K562 (cell line): ENCODE data around the gene FBXL13. TPM values are rescaled to one million over a fixed set of nuclear protein-coding genes. Genes with fewer than 3 reads are reported as not detected.

Experiments
- ATAC-seq: fragments of 200-7000 bp; cut with Tn5 transposase; 3 replicates; pipeline ENCODE4 v1.9.1; 2020; ENCODE audit warnings: moderate library complexity
- BruUV-seq: library from RNA; stranded (reverse); fragments of 400-500 nt; replicated peaks from 2 replicates; lab custom pipeline; 2021; lab: Mats Ljungman, UMichigan
- CTCF ChIA-PET: fragments of 300-600 bp; formaldehyde crosslinking; extraction: SDS; loops from one replicate; lab custom pipeline; 2021; ENCODE audit warnings: low intra/inter-chr PET ratio; lab: Yijun Ruan, JAX
- POLR2A ChIA-PET: fragments of 300-600, 350-650 bp; sonication (Branson Sonifier 250); formaldehyde crosslinking; extraction: SDS; loops from one replicate; lab custom pipeline; 2021; ENCODE audit warnings: antibody characterized with exemption, inconsistent platforms; lab: Yijun Ruan, JAX
- DNase-seq, 4 experiments: peaks; one replicate each; pipeline versions ENCODE4 v3.0.0 to v3.0.0-alpha.2; 2011 to 2018; ENCODE audit warnings: low spot score in 3 of 4, mixed read lengths in 3 of 4; ENCODE audit errors: extremely low read depth in 1 of 4
- FAIRE-seq: peaks from 2 replicates; lab custom pipeline; 2011; peaks lifted over from hg19 to GRCh38; lab: Jason Lieb, UNC
- H2AFZ ChIP-seq: 2 replicates; pipeline ENCODE4 v1.6.0; 2011; ENCODE audit warnings: low read depth, low read length, control low read depth, inconsistent platforms
- H3K27ac ChIP-seq: fragments of 200-600 bp; 3 replicates; pipeline ENCODE4 v1.8.0; 2011; ENCODE audit warnings: low read depth, mild to moderate bottlenecking, control low read depth, inconsistent platforms, low read length, moderate library complexity, mixed read lengths; ENCODE audit errors: extremely low read depth
- H3K27me3 ChIP-seq, 2 experiments: fragments of 300-600 bp in 1 of 2; 2 replicates in 1 of 2; 3 replicates in 1 of 2; pipeline versions ENCODE4 v1.6.0 to v1.8.0; 2011; ENCODE audit warnings: inconsistent platforms in 2 of 2, low read length in 2 of 2, mild to moderate bottlenecking in 1 of 2, mixed read lengths in 1 of 2, moderate library complexity in 1 of 2; ENCODE audit not compliant: control insufficient read depth in 2 of 2, insufficient read depth in 2 of 2
- H3K36me3 ChIP-seq: fragments of 300-600 bp; 3 replicates; pipeline ENCODE4 v1.8.0; 2011; ENCODE audit warnings: mild to moderate bottlenecking, low read length, inconsistent platforms; ENCODE audit not compliant: control insufficient read depth, insufficient read depth
- H3K4me1 ChIP-seq, 2 experiments: fragments of 200-600 bp in 1 of 2; replicated peaks in 1 of 2; 2 replicates in 1 of 2; 3 replicates in 1 of 2; pipeline versions ENCODE4 v1.5.1 to v1.8.0; 2011; ENCODE audit warnings: inconsistent platforms in 2 of 2, low read length in 2 of 2, mild to moderate bottlenecking in 1 of 2, mixed read lengths in 1 of 2, moderate library complexity in 1 of 2; ENCODE audit not compliant: control insufficient read depth in 2 of 2, insufficient read depth in 2 of 2
- H3K4me2 ChIP-seq: 2 replicates; pipeline ENCODE4 v1.6.1; 2011; ENCODE audit warnings: low read length, control low read depth, inconsistent platforms, mixed read lengths; ENCODE audit not compliant: insufficient read depth
- H3K4me3 ChIP-seq: fragments of 200-600 bp; sonication (generic), shearing (Covaris generic); 2 replicates; pipeline ENCODE4 v1.5.1; 2016; ENCODE audit warnings: control low read depth, inconsistent platforms
- H3K79me2 ChIP-seq: fragments of 200-600 bp; 3 replicates; pipeline ENCODE4 v1.8.0; 2011; ENCODE audit warnings: low read length, inconsistent platforms; ENCODE audit not compliant: control insufficient read depth, insufficient read depth
- H3K9ac ChIP-seq, 2 experiments: 2 replicates each; pipeline versions ENCODE4 v1.6.0 to v1.6.1; 2011; ENCODE audit warnings: low read depth in 2 of 2, low read length in 2 of 2, control low read depth in 1 of 2, inconsistent platforms in 1 of 2, mild to moderate bottlenecking in 1 of 2, mixed read lengths in 1 of 2; ENCODE audit not compliant: insufficient read depth in 1 of 2
- H3K9me1 ChIP-seq: one replicate; pipeline ENCODE4 v1.6.0; 2011; ENCODE audit warnings: inconsistent platforms, mild to moderate bottlenecking, low read length, moderate library complexity; ENCODE audit not compliant: control insufficient read depth, insufficient read depth
- H3K9me3 ChIP-seq: replicated peaks from 2 replicates; pipeline ENCODE4 v1.5.1; 2011; ENCODE audit warnings: low read depth, low read length, inconsistent platforms; ENCODE audit not compliant: control insufficient read depth, insufficient read depth
- H4K20me1 ChIP-seq: replicated peaks from 2 replicates; pipeline ENCODE4 v1.6.1; 2011; ENCODE audit warnings: low read length, inconsistent platforms, mixed read lengths; ENCODE audit not compliant: control insufficient read depth, insufficient read depth
- BMI1 ChIP-seq: fragments of 150-350 bp; IDR thresholded peaks from 2 replicates; pipeline ENCODE4 v1.6.1; 2014; ENCODE audit warnings: low read length
- CLOCK ChIP-seq: fragments of 250-450 bp; sonication (Bioruptor Pico); IDR thresholded peaks from 2 replicates; pipeline ENCODE4 v1.4.0; 2020; ENCODE audit warnings: mild to moderate bottlenecking, moderate library complexity, borderline replicate concordance
- E2F1 ChIP-seq: sonication (generic); formaldehyde crosslinking; IDR thresholded peaks from 2 replicates; pipeline ENCODE4 v1.8.1; 2023; ENCODE audit warnings: mild to moderate bottlenecking, missing genetic modification reagents, moderate library complexity
- HDGF ChIP-seq: fragments of 450-650 bp; IDR thresholded peaks from 2 replicates; pipeline ENCODE4 v1.6.1; 2016
- KHSRP ChIP-seq: fragments of 450-650 bp; IDR thresholded peaks from 2 replicates; pipeline ENCODE4 v1.6.1; 2017
- MEF2A ChIP-seq: IDR thresholded peaks from 2 replicates; pipeline ENCODE4 v1.6.1; 2011; ENCODE audit warnings: low read depth, mild to moderate bottlenecking, low read length, moderate library complexity; ENCODE audit not compliant: control insufficient read depth
- MLLT1 ChIP-seq, 2 experiments: fragments of 450-650 bp; IDR thresholded peaks; 2 replicates each; pipeline ENCODE4 v1.6.1; 2016
- PHB2 ChIP-seq: fragments of 450-650 bp; IDR thresholded peaks from 2 replicates; pipeline ENCODE4 v1.6.1; 2017; ENCODE audit warnings: low read depth
- RBBP5 ChIP-seq: fragments of 200-600 bp; sonication (generic); IDR thresholded peaks from 2 replicates; pipeline ENCODE4 v1.6.1; 2012; ENCODE audit warnings: borderline replicate concordance, mild to moderate bottlenecking, low read length, control low read depth, inconsistent platforms; ENCODE audit not compliant: insufficient read depth, poor library complexity, severe bottlenecking
- TOE1 ChIP-seq, 2 experiments: fragments of 450-650 bp in 1 of 2; sonication (generic) in 1 of 2; formaldehyde crosslinking in 1 of 2; IDR thresholded peaks; 2 replicates each; pipeline versions ENCODE4 v1.7.1 to v1.8.0; 2016 to 2022; ENCODE audit warnings: borderline replicate concordance in 2 of 2, mild to moderate bottlenecking in 2 of 2, antibody characterized with exemption in 1 of 2, inconsistent platforms in 1 of 2, low read depth in 1 of 2, missing genetic modification reagents in 1 of 2, moderate library complexity in 1 of 2
- U2AF1 ChIP-seq: fragments of 200-400 bp; formaldehyde crosslinking; optimal IDR thresholded peaks from 2 replicates; pipeline ENCODE3; 2017; ENCODE audit warnings: mild to moderate bottlenecking, low read depth, low read length, moderate library complexity
- ZNF174 ChIP-seq: fragments of 250-450 bp; sonication (Bioruptor Pico); IDR thresholded peaks from 2 replicates; pipeline ENCODE4 v1.4.0; 2020; ENCODE audit warnings: mild to moderate bottlenecking
- ZNF274 ChIP-seq: IDR thresholded peaks from 2 replicates; pipeline ENCODE4 v1.6.1; 2011; ENCODE audit warnings: low read depth, mild to moderate bottlenecking, low read length, moderate library complexity, borderline replicate concordance
- ZNF277 ChIP-seq: fragments of 250-450 bp; sonication (Bioruptor Pico); IDR thresholded peaks from 2 replicates; pipeline ENCODE4 v1.8.0; 2022; ENCODE audit warnings: inconsistent platforms, mild to moderate bottlenecking, moderate library complexity, borderline replicate concordance
- ZNF586 ChIP-seq: fragments of 450-650 bp; formaldehyde crosslinking; conservative IDR thresholded peaks from 2 replicates; pipeline ENCODE4 v1.4.0; 2020; ENCODE audit warnings: mild to moderate bottlenecking, moderate library complexity
- ZNF77 ChIP-seq: fragments of 250-450 bp; sonication (Bioruptor Pico); IDR thresholded peaks from 2 replicates; pipeline ENCODE4 v1.5.0; 2020
- ZNF79 ChIP-seq: fragments of 250-450 bp; sonication (Bioruptor Pico); IDR thresholded peaks from 2 replicates; pipeline ENCODE4 v1.4.0; 2020; ENCODE audit warnings: low read depth, mild to moderate bottlenecking, moderate library complexity
- WGBS: fragments of 100-300 bp; shearing (Covaris generic); methylation state at CpG from one replicate; pipeline ENCODE4 v1.1.6; 2016; ENCODE audit warnings: low coverage, mixed read lengths; ENCODE audit not compliant: insufficient coverage; ENCODE audit errors: missing lambda C conversion rate; 5-methylcytosine and 5-hydroxymethylcytosine counted together
- in situ Hi-C: fragments of 300-500 bp; cut with MboI; formaldehyde crosslinking; loops from 4 replicates; pipeline ENCODE4 v1.15.0; 2018; ENCODE audit warnings: inconsistent platforms, mixed read lengths
- intact Hi-C: fragments of 100-400 bp; cut with micrococcal nuclease; formaldehyde crosslinking; loops from 2 replicates; pipeline ENCODE4 v1.14.2; 2022
- polyA plus RNA-seq, 8 experiments: library from polyadenylated mRNA; depleted of rRNA in 4 of 8; stranded (reverse) in 5 of 8; unstranded in 3 of 8; fragments of >200 nt; fragmentation: Nextera tagmentation in 2 of 8; fragmentation: Illumina TruSeq in 1 of 8; extraction: Ambion mirVana in 2 of 8; extraction: Trizol in 1 of 8; gene quantifications; 2 replicates each; pipeline versions ENCODE4 v1.2.1 to v1.2.3, GENCODE V29; 2011 to 2014; ENCODE audit warnings: inconsistent platforms in 1 of 8, missing spikeins in 1 of 8
- total RNA-seq, 7 experiments: library from RNA; depleted of rRNA in 6 of 7; stranded (reverse); fragments of >200 nt in 6 of 7; fragmentation: Illumina TruSeq in 2 of 7; extraction: Trizol in 2 of 7; gene quantifications; 2 replicates each; pipeline versions ENCODE4 v1.2.1 to v1.2.3, GENCODE V29; 2011 to 2021; ENCODE audit warnings: low replicate concordance in 1 of 7

Gene FBXL13
- total and polyA plus RNA-seq, 9 of the 15 experiments (the other 6 are each of a cell fraction or from before 2014, with no cell fraction given): 16.3 to 55.0 (median 25.4) TPM

- no peaks in the 10 kb centered on the region for H3K79me2 ChIP-seq
- no peak within 1 kb of the TSS for H3K4me3 ChIP-seq
- H3K9ac ChIP-seq: no peak within 1 kb of the TSS
- CTCF ChIA-PET: no interaction called here
- TF ChIP-seq E2F1 (no peak), BMI1 (no peak), RBBP5 (no peak), ZNF174 (no peak), KHSRP (no peak), CLOCK (CRISPR knock-in tag) (no peak), MLLT1 (IDR thresholded peaks at IDR 0.05) (no peak), HDGF (no peak), ZNF77 (CRISPR knock-in tag) (no peak), ZNF274 (no peak), PHB2 (no peak), U2AF1 (no peak), MEF2A (no peak), ZNF79 (CRISPR knock-in tag) (no peak), ZNF277 (CRISPR knock-in tag) (no peak), TOE1 (IDR thresholded peaks at IDR 0.05; ENCODE audit: borderline replicate concordance) (no peak), TOE1 (CRISPR knock-in tag; IDR thresholded peaks at IDR 0.05; ENCODE audit: borderline replicate concordance, low read depth) (no peak), ZNF586 (no peak)
- no peak within 1 kb of the TSS for H3K27ac ChIP-seq
- POLR2A ChIA-PET: no interaction called here
- no peaks in the 10 kb centered on the region for H3K4me1 ChIP-seq
- BruUV-seq: no TSS peak
- no peaks in the 10 kb centered on the region for H4K20me1 ChIP-seq
- WGBS: 91% methylated on average over 6 of the region's 6 CpGs
- FAIRE-seq: no peak
- no peaks in the 10 kb centered on the region for H3K27me3 ChIP-seq
- no peak within 1 kb of the TSS for H2AFZ ChIP-seq
- H3K36me3 ChIP-seq: peaks cover 76% of the 10 kb centered on the region
- H3K4me2 ChIP-seq: no peak within 1 kb of the TSS
- intact Hi-C loops: no loop called here
- ATAC-seq: no peak
- H3K9me1 ChIP-seq: no peaks in the 10 kb centered on the region
- in situ Hi-C loops: no loop called here
- peaks cover 14% of the 10 kb centered on the region for H3K9me3 ChIP-seq
- DNase-seq: no peak
Measured at GRCh38 chr7:102912742-102913141, 161.9 kb downstream of the FBXL13 start, which contains the start of gene LRRC17. Gene LRRC17 (plus strand): TSS chr7:102913000. CDS start chr7:102933914, 20,914 bp downstream.
